Uterus (tissue), 4 donors: Measurements from ENCODE around the gene IFIT3. TPM values are rescaled to one million over a fixed set of nuclear protein-coding genes. Genes with fewer than 3 reads are reported as not detected.

Source experiments
- DNase-seq, 2 donors: peaks; one replicate each; pipeline ENCODE4 v3.0.0-alpha.2; 2019 to 2020
- H3K27ac ChIP-seq, 2 donors: fragments of 200-600 bp; sonication (generic); 1 replicate in 1 of 2; 2 replicates in 1 of 2; pipeline ENCODE4 v1.5.1; 2016 to 2018
- H3K27me3 ChIP-seq, 2 donors: fragments of 200-600 bp; sonication (generic); one replicate each; pipeline ENCODE4 v1.5.1; 2018 to 2019; ENCODE audit warnings: control low read depth in 1 of 2
- H3K36me3 ChIP-seq, 2 donors: fragments of 200-600 bp; sonication (generic); one replicate each; pipeline ENCODE4 v1.5.1; 2019; ENCODE audit warnings: control low read depth in 1 of 2
- H3K4me1 ChIP-seq, 2 donors: fragments of 200-600 bp; sonication (generic); one replicate each; pipeline ENCODE4 v1.5.1; 2018 to 2019; ENCODE audit warnings: control low read depth in 1 of 2
- H3K4me3 ChIP-seq, 2 donors: fragments of 200-600 bp; sonication (generic); 1 replicate in 1 of 2; 2 replicates in 1 of 2; pipeline ENCODE4 v1.5.1; 2018 to 2019; ENCODE audit warnings: mild to moderate bottlenecking in 1 of 2
- H3K9me3 ChIP-seq, 2 donors: fragments of 200-600 bp; sonication (generic); one replicate each; pipeline ENCODE4 v1.5.1; 2019; ENCODE audit warnings: control low read depth in 1 of 2
- POLR2A ChIP-seq, 2 donors: fragments of 450-650 bp; IDR thresholded peaks; one replicate each; pipeline ENCODE4 v1.6.1; 2016; ENCODE audit warnings: antibody characterized with exemption in 2 of 2, mild to moderate bottlenecking in 1 of 2, moderate library complexity in 1 of 2
- intact Hi-C: fragments of 100-400 bp; cut with DNase I; formaldehyde crosslinking; loops from one replicate; pipeline ENCODE4 v1.15.1; 2023; ENCODE audit warnings: low total_unique reads
- total RNA-seq, 4 donors: library from RNA; depleted of rRNA in 3 of 4; stranded (reverse); fragments of >200 nt in 3 of 4; gene quantifications; one replicate each; pipeline versions ENCODE4 v1.1.0 to v1.2.4, GENCODE V29; 2014 to 2023
- TF ChIP-seq, protein P1 (sequence below), 4 experiments: fragments of 200-600 bp in 2 of 4; fragments of 450-650 bp in 2 of 4; sonication (generic) in 2 of 4; IDR thresholded peaks; one replicate each; pipeline ENCODE4 v1.5.1; 2016 to 2019; ENCODE audit warnings: antibody characterized with exemption in 4 of 4, mild to moderate bottlenecking in 2 of 4, moderate library complexity in 1 of 4
- donor health status: DM: yes; HTN: yes; CAD: no.

The IFIT3 gene
- total RNA-seq, 4 donors from 2014 or later: 6.9 to 25.3 (median 15.6) TPM

DNA sequence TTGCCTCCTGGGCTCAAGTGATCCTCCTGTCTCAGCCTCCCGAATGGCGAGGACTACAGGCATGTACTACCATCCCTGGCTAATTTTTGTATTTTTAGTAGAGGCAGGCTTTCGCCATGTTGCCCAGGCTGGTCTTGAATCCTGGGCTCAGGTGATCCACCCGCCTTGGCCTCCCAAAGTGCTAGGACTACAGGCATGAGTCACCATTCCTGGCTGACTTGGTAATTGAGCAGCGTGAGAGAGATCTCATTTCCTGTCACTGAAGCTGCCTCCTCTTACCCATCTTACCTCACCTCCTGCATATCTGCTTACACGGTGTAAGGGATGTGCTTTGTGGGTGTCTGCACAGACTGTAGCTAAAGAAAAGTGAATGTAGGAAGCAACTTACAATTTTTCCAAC, 9.7 kb downstream of the IFIT3 start:
- Histone ChIP-seq H3K4me3 (no peak overlapping the region), H3K4me1 (peaks cover 0 to 4% of the 10 kb centered on the region in 2 donors), H3K9me3 (no peaks in the 10 kb centered on the region), H3K27me3 (no peaks in the 10 kb centered on the region), H3K36me3 (no peaks in the 10 kb centered on the region), H3K27ac (no peak overlapping the region)
- no peak for DNase-seq
- intact Hi-C loops: no loop called here
- TF ChIP-seq, protein P1, sequence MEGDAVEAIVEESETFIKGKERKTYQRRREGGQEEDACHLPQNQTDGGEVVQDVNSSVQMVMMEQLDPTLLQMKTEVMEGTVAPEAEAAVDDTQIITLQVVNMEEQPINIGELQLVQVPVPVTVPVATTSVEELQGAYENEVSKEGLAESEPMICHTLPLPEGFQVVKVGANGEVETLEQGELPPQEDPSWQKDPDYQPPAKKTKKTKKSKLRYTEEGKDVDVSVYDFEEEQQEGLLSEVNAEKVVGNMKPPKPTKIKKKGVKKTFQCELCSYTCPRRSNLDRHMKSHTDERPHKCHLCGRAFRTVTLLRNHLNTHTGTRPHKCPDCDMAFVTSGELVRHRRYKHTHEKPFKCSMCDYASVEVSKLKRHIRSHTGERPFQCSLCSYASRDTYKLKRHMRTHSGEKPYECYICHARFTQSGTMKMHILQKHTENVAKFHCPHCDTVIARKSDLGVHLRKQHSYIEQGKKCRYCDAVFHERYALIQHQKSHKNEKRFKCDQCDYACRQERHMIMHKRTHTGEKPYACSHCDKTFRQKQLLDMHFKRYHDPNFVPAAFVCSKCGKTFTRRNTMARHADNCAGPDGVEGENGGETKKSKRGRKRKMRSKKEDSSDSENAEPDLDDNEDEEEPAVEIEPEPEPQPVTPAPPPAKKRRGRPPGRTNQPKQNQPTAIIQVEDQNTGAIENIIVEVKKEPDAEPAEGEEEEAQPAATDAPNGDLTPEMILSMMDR (IDR thresholded peaks at IDR 0.05): no peak
- TF ChIP-seq POLR2A (IDR thresholded peaks at IDR 0.05): no peak

DNA sequence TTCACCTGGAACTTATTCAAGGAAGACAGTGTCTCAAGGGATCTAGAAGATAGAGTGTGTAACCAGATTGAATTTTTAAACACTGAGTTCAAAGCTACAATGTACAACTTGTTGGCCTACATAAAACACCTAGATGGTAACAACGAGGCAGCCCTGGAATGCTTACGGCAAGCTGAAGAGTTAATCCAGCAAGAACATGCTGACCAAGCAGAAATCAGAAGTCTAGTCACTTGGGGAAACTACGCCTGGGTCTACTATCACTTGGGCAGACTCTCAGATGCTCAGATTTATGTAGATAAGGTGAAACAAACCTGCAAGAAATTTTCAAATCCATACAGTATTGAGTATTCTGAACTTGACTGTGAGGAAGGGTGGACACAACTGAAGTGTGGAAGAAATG, 10.9 kb downstream of the IFIT3 start:
- no peaks in the 10 kb centered on the region for H3K4me1 ChIP-seq

DNA sequence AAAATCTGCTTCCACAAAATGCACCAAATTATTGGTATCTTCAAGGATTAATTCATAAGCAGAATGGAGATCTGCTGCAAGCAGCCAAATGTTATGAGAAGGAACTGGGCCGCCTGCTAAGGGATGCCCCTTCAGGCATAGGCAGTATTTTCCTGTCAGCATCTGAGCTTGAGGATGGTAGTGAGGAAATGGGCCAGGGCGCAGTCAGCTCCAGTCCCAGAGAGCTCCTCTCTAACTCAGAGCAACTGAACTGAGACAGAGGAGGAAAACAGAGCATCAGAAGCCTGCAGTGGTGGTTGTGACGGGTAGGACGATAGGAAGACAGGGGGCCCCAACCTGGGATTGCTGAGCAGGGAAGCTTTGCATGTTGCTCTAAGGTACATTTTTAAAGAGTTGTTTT, 12.1 kb downstream of the IFIT3 start:
- no peak for DNase-seq
- H3K4me1 ChIP-seq: no peaks in the 10 kb centered on the region
- no peaks in the 10 kb centered on the region for H3K27me3 ChIP-seq
- intact Hi-C loops: no loop called here
- no peak overlapping the region for H3K27ac ChIP-seq
- no peaks in the 10 kb centered on the region for H3K36me3 ChIP-seq
- H3K4me3 ChIP-seq: no peak overlapping the region
- TF ChIP-seq POLR2A (IDR thresholded peaks at IDR 0.05): no peak
- TF ChIP-seq, protein P1 (IDR thresholded peaks at IDR 0.05): no peak
- H3K9me3 ChIP-seq: no peaks in the 10 kb centered on the region

More for the DNA sequence above, 10.9 kb downstream of the IFIT3 start:
- intact Hi-C loops: no loop called here
- no peaks in the 10 kb centered on the region for H3K27me3 ChIP-seq
- H3K27ac ChIP-seq: no peak overlapping the region
- H3K9me3 ChIP-seq: no peaks in the 10 kb centered on the region
- TF ChIP-seq, protein P1 (IDR thresholded peaks at IDR 0.05): no peak
- no peak for TF ChIP-seq POLR2A (IDR thresholded peaks at IDR 0.05)
- no peak for DNase-seq
- no peak overlapping the region for H3K4me3 ChIP-seq
- H3K36me3 ChIP-seq: no peaks in the 10 kb centered on the region

DNA sequence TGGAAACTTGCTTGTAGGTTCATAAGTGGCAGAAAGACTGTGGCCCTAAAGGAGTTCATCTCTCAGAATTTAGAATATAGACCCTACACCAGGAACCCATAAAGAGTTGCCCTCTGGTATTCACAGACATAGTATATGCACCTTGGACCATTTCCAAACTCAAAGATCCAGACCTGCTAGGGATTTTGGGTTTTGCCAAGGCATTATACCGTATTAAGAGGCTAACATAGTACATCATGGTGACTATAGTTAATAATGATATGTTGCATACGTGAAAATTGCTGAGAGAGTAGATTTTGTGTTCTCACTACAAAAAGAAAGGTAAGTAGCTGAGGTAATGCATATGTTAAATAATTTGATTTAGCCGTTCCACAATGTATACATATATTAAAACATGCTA, 13.9 kb downstream of the IFIT3 start:
- no peaks in the 10 kb centered on the region for H3K9me3 ChIP-seq
- intact Hi-C loops: no loop called here

DNA sequence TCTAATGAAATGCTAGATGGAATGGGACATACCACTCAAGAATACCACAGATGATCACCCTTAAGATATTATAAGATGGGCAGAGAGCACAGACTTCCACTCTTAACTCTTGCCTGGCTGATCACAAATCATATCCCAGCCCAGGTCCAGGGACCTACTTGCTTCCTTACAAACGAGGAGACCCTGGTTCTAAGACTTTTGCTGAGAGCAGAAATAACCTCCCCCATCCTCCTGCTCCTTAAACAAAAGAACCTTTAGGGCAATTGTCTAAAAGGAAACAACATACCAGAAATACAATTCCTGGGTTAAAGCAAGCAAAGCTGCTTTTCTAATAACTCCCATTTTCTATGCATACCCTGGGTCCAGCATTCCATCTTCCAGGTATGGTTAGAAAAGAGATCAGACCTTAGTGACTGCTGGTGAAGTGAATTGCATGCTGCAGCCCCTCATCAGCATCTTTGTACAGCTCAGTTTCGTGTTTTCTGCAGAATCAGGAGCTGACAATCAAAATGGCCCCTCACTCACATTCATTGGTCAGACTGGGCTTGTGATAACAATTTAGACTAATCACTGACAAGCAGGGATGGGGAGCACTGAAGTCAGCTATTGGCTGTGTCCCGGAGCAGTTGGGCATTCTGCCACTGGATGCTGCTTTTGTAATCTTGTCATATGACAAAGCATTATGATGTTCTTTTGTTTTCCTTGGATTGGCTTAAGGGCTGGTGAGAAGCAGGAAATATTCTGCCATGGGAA, 14.6 kb downstream of the IFIT3 start:
- Histone ChIP-seq H3K27me3 (no peaks in the 10 kb centered on the region), H3K36me3 (no peaks in the 10 kb centered on the region)
- peak; percentile 47 to 52 for DNase-seq

More for the DNA sequence above, 13.9 kb downstream of the IFIT3 start:
- TF ChIP-seq, protein P1 (IDR thresholded peaks at IDR 0.05): no peak
- TF ChIP-seq POLR2A (IDR thresholded peaks at IDR 0.05): no peak
- Histone ChIP-seq H3K4me3 (no peak overlapping the region), H3K36me3 (no peaks in the 10 kb centered on the region), H3K27me3 (no peaks in the 10 kb centered on the region), H3K27ac (no peak overlapping the region), H3K4me1 (no peaks in the 10 kb centered on the region)
- no peak for DNase-seq

More for the DNA sequence above, 14.6 kb downstream of the IFIT3 start:
- no peaks in the 10 kb centered on the region for H3K4me1 ChIP-seq
- H3K9me3 ChIP-seq: no peaks in the 10 kb centered on the region
- no peak overlapping the region for H3K4me3 ChIP-seq
- no peak for TF ChIP-seq POLR2A (IDR thresholded peaks at IDR 0.05)
- TF ChIP-seq, protein P1 (IDR thresholded peaks at IDR 0.05): no peak
- intact Hi-C loops: no loop called here
- peak overlapping the region in 1 of 2 donors; percentile 17 for H3K27ac ChIP-seq
